H1 (cell line): ENCODE data around the gene MYO1D. TPM values are rescaled to one million over a fixed set of nuclear protein-coding genes. Genes with fewer than 3 reads are reported as not detected.

Experiments
- CTCF ChIA-PET: fragments of 300-600 bp; sonication (Branson Sonifier 250); formaldehyde crosslinking; loops from one replicate; lab custom pipeline; 2021; ENCODE audit not compliant: partially characterized antibody; lab: Charles Lee
- POLR2A ChIA-PET: fragments of 300-600 bp; sonication (Branson Sonifier 250); formaldehyde crosslinking; loops from one replicate; lab custom pipeline; 2021; ENCODE audit warnings: inconsistent platforms; ENCODE audit not compliant: partially characterized antibody; lab: Charles Lee
- DNase-seq, 2 experiments: peaks; one replicate each; pipeline versions ENCODE4 v3.0.0 to v3.0.0-alpha.2; 2010 to 2022; ENCODE audit warnings: low spot score in 2 of 2, low read depth in 1 of 2, mixed read lengths in 1 of 2
- FAIRE-seq: peaks from 2 replicates; lab custom pipeline; 2011; peaks lifted over from hg19 to GRCh38; lab: Jason Lieb, UNC
- H2AFZ ChIP-seq: 2 replicates; pipeline ENCODE4 v1.8.1; 2012; ENCODE audit warnings: low read length, inconsistent platforms
- H2AK5ac ChIP-seq: 2 replicates; pipeline ENCODE4 v1.6.1; 2013; ENCODE audit warnings: low read depth, low read length
- H2BK120ac ChIP-seq: replicated peaks from 2 replicates; pipeline ENCODE3; 2013; ENCODE audit warnings: low read depth, low read length, inconsistent platforms
- H2BK12ac ChIP-seq: 2 replicates; pipeline ENCODE4 v1.6.1; 2013; ENCODE audit warnings: low read depth, low read length
- H2BK15ac ChIP-seq: 2 replicates; pipeline ENCODE4 v1.6.1; 2013; ENCODE audit warnings: low read length
- H2BK20ac ChIP-seq: 2 replicates; pipeline ENCODE4 v1.6.1; 2013; ENCODE audit warnings: low read length
- H2BK5ac ChIP-seq: 2 replicates; pipeline ENCODE4 v1.6.1; 2013; ENCODE audit warnings: low read depth, low read length
- H3K14ac ChIP-seq: 2 replicates; pipeline ENCODE4 v1.6.1; 2013; ENCODE audit warnings: inconsistent platforms; ENCODE audit not compliant: insufficient read length
- H3K18ac ChIP-seq: 2 replicates; pipeline ENCODE4 v1.6.1; 2013; ENCODE audit warnings: low read length; ENCODE audit errors: extremely low read depth
- H3K23ac ChIP-seq: 2 replicates; pipeline ENCODE4 v1.6.1; 2013; ENCODE audit warnings: inconsistent platforms; ENCODE audit not compliant: insufficient read length
- H3K23me2 ChIP-seq: 2 replicates; pipeline ENCODE4 v1.6.1; 2013; ENCODE audit warnings: low read depth, low read length
- H3K27ac ChIP-seq: 2 replicates; pipeline ENCODE4 v1.6.1; 2011; ENCODE audit warnings: low read depth, low read length, inconsistent platforms
- H3K27me3 ChIP-seq, 4 experiments: replicated peaks in 1 of 4; 1 replicate in 1 of 4; 2 replicates in 3 of 4; pipeline versions ENCODE4 v1.6.1 to v1.8.1; 2011 to 2013; ENCODE audit warnings: low read length in 3 of 4, mild to moderate bottlenecking in 3 of 4, inconsistent platforms in 2 of 4, mixed read lengths in 2 of 4, moderate library complexity in 1 of 4; ENCODE audit not compliant: control insufficient read depth in 3 of 4, insufficient read depth in 3 of 4; ENCODE audit errors: extremely low read depth in 1 of 4
- H3K36me3 ChIP-seq, 4 experiments: 2 replicates each; pipeline versions ENCODE4 v1.6.1 to v1.8.1; 2011 to 2013; ENCODE audit warnings: mild to moderate bottlenecking in 4 of 4, low read length in 3 of 4, moderate library complexity in 2 of 4, control low read depth in 1 of 4, inconsistent platforms in 1 of 4; ENCODE audit not compliant: insufficient read depth in 4 of 4, control insufficient read depth in 2 of 4
- H3K4ac ChIP-seq: replicated peaks from 2 replicates; pipeline ENCODE3; 2013; ENCODE audit warnings: low read length, low read depth, mixed read lengths, inconsistent platforms; ENCODE audit not compliant: insufficient read length
- H3K4me1 ChIP-seq, 4 experiments: replicated peaks in 1 of 4; 1 replicate in 1 of 4; 2 replicates in 3 of 4; pipeline versions ENCODE4 v1.6.1 to v1.8.1; 2011 to 2013; ENCODE audit warnings: low read length in 3 of 4, inconsistent platforms in 2 of 4, mixed read lengths in 1 of 4; ENCODE audit not compliant: insufficient read depth in 4 of 4, control insufficient read depth in 3 of 4
- H3K4me2 ChIP-seq, 2 experiments: 2 replicates each; pipeline versions ENCODE4 v1.6.1 to v1.8.1; 2011 to 2013; ENCODE audit warnings: low read depth in 2 of 2, low read length in 2 of 2, control low read depth in 1 of 2, inconsistent platforms in 1 of 2, mild to moderate bottlenecking in 1 of 2; ENCODE audit not compliant: insufficient read depth in 1 of 2
- H3K4me3 ChIP-seq, 4 experiments: fragments of 200-600, 300-600 bp in 1 of 4; sonication (generic), shearing (Covaris generic), sonication (Bioruptor Twin) in 1 of 4; 2 replicates each; pipeline versions ENCODE4 v1.5.1 to v1.8.1; 2011 to 2016; ENCODE audit warnings: low read length in 4 of 4, low read depth in 3 of 4, control low read depth in 2 of 4, inconsistent platforms in 2 of 4, mild to moderate bottlenecking in 2 of 4, mixed read lengths in 1 of 4, moderate library complexity in 1 of 4; ENCODE audit not compliant: insufficient read depth in 2 of 4; ENCODE audit errors: extremely low read depth in 1 of 4
- H3K56ac ChIP-seq: replicated peaks from 2 replicates; pipeline ENCODE3; 2013; ENCODE audit warnings: low read depth, mild to moderate bottlenecking, mixed read lengths, low read length, inconsistent platforms; ENCODE audit not compliant: insufficient read length
- H3K79me1 ChIP-seq: 2 replicates; pipeline ENCODE4 v1.6.1; 2013; ENCODE audit warnings: low read depth, low read length, control low read depth
- H3K79me2 ChIP-seq, 2 experiments: 2 replicates each; pipeline versions ENCODE4 v1.6.1 to v1.8.1; 2012 to 2013; ENCODE audit warnings: low read length in 2 of 2, mild to moderate bottlenecking in 2 of 2, inconsistent platforms in 1 of 2; ENCODE audit not compliant: insufficient read depth in 2 of 2, control insufficient read depth in 1 of 2
- H3K9ac ChIP-seq, 4 experiments: replicated peaks in 1 of 4; 1 replicate in 1 of 4; 2 replicates in 3 of 4; pipeline versions ENCODE4 v1.6.1 to v1.8.1; 2011 to 2013; ENCODE audit warnings: low read depth in 3 of 4, low read length in 3 of 4, control low read depth in 2 of 4, mild to moderate bottlenecking in 2 of 4, moderate library complexity in 2 of 4, inconsistent platforms in 1 of 4; ENCODE audit errors: extremely low read depth in 1 of 4
- H3K9me3 ChIP-seq, 2 experiments: 2 replicates each; pipeline versions ENCODE4 v1.6.1 to v1.8.1; 2012 to 2013; ENCODE audit warnings: mild to moderate bottlenecking in 2 of 2, moderate library complexity in 2 of 2, control low read depth in 1 of 2, inconsistent platforms in 1 of 2, low read depth in 1 of 2, low read length in 1 of 2, mixed read lengths in 1 of 2; ENCODE audit not compliant: insufficient read depth in 2 of 2
- H4K20me1 ChIP-seq, 2 experiments: replicated peaks in 1 of 2; 2 replicates each; pipeline versions ENCODE3 to v1.8.1; 2011 to 2013; ENCODE audit warnings: inconsistent platforms in 2 of 2, low read length in 2 of 2, mild to moderate bottlenecking in 1 of 2; ENCODE audit not compliant: insufficient read depth in 2 of 2, control insufficient read depth in 1 of 2
- H4K5ac ChIP-seq: 2 replicates; pipeline ENCODE4 v1.6.1; 2013; ENCODE audit warnings: low read length, low read depth, mixed read lengths, inconsistent platforms; ENCODE audit not compliant: insufficient read length
- H4K8ac ChIP-seq: 2 replicates; pipeline ENCODE4 v1.8.0; 2013; ENCODE audit warnings: mild to moderate bottlenecking, moderate library complexity, low read length, inconsistent platforms; ENCODE audit not compliant: insufficient read depth; ENCODE audit errors: extremely low read depth
- H4K91ac ChIP-seq: replicated peaks from 2 replicates; pipeline ENCODE3; 2013; ENCODE audit warnings: low read length, mixed read lengths, inconsistent platforms; ENCODE audit not compliant: insufficient read length
- WGBS, 2 experiments: shearing (Covaris generic) in 1 of 2; methylation state at CpG; one replicate each; pipeline versions ENCODE4 v1.1.6 to v1.1.7; 2013 to 2015; ENCODE audit warnings: low lambda C conversion rate in 2 of 2, mixed read lengths in 2 of 2, inconsistent platforms in 1 of 2, low coverage in 1 of 2, missing lambda C conversion rate in 1 of 2; ENCODE audit not compliant: insufficient replicate concordance in 2 of 2, insufficient coverage in 1 of 2, insufficient read length in 1 of 2; ENCODE audit errors: extremely low coverage in 1 of 2, missing lambda C conversion rate in 1 of 2; 5-methylcytosine and 5-hydroxymethylcytosine counted together
- polyA plus RNA-seq, 7 experiments: library from polyadenylated mRNA; depleted of rRNA in 3 of 7; stranded (reverse) in 5 of 7; unstranded in 2 of 7; fragments of >200 nt in 5 of 7; fragments of 200-250 nt in 2 of 7; gene quantifications; 1 replicate in 5 of 7; 2 replicates in 1 of 7; 4 replicates in 1 of 7; pipeline versions ENCODE4 v1.2.1 to v1.2.3, GENCODE V29; 2011 to 2013; ENCODE audit warnings: missing spikeins in 2 of 7, mixed read lengths in 2 of 7
- total RNA-seq: library from RNA; stranded (reverse); fragmentation: NEBNext Ultra II Directional; extraction: Animal tissue kit (Norgen Biotek cat#: 25700); gene quantifications from 2 replicates; pipeline ENCODE4 v1.2.1, GENCODE V29; 2021
- TF ChIP-seq, protein P1 (sequence below): IDR thresholded peaks from 2 replicates; pipeline ENCODE4 v1.6.1; 2011; ENCODE audit warnings: low read length, improper control_type of control experiment

The MYO1D gene
- total and polyA plus RNA-seq, 2 of the 8 experiments (the other 6 are each of a cell fraction or from before 2014, with no cell fraction given): 6.5 to 25.4 TPM

DNA sequence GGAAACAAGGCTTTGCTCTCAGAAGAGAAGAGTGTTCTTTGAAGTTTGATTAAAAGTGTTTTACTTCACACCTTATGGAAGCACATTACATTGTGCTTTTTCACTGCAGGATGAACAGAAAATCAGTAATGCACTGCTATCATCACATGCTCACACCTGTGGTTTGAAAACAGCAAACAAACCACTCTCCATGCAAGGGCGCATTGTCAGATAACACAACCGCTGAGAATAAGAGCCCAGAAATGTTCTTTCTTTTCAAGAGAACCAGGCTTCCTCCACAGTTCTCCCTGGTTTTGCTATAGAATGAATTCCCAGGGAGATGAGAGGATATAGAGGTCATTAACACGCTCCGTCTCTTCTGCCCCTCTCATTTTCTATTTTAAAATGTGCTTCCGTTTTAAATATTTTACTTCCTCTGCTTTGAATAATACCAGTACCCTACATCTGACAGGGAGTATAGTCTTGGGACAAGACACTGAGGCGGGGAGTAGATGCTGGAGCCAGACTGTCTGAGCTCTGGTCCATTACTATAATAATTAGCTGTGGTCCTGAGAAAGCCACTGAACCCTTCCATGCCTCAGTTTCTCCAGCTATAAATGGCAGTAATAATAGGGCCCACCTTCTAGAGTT lies 318.5 kb downstream of the MYO1D start:
- Histone ChIP-seq H2BK20ac (peak overlapping the region; percentile 48; the same call in 1 of the 2 replicates), H2AK5ac (no peak overlapping the region), H3K27me3 (no peaks in the 10 kb centered on the region), H3K36me3 (no peaks in the 10 kb centered on the region), H3K18ac (no peak overlapping the region), H3K4me3 (no peak overlapping the region), H4K20me1 (no peaks in the 10 kb centered on the region), H2BK12ac (no peak overlapping the region), H2AFZ (no peak overlapping the region), H3K9ac (no peak overlapping the region), H4K91ac (no peak overlapping the region), H3K9me3 (no peaks in the 10 kb centered on the region), H3K23ac (no peak overlapping the region), H3K14ac (no peak overlapping the region), H2BK15ac (peak overlapping the region; percentile 92; the same call in 1 of the 2 replicates), H2BK5ac (no peak overlapping the region), H3K56ac (no peak overlapping the region), H3K79me1 (no peaks in the 10 kb centered on the region), H3K4ac (no peak overlapping the region), H3K23me2 (no peaks in the 10 kb centered on the region), H3K79me2 (no peaks in the 10 kb centered on the region), H4K8ac (no peak overlapping the region), H3K4me1 (peaks cover 0 to 5% (median 1%) of the 10 kb centered on the region in 4 experiments; a peak in 2 of 7 replicates), H3K27ac (no peak overlapping the region), H3K4me2 (no peak overlapping the region), H2BK120ac (no peak overlapping the region), H4K5ac (no peak overlapping the region)
- CTCF ChIA-PET: interaction anchor here (1.0 to 1.1 kb wide), 2 partner anchors 30 to 67 kb away, joined by 3 to 5 read pairs; no protein-coding TSS in a partner anchor
- DNase-seq: no peak
- TF ChIP-seq, protein P1, sequence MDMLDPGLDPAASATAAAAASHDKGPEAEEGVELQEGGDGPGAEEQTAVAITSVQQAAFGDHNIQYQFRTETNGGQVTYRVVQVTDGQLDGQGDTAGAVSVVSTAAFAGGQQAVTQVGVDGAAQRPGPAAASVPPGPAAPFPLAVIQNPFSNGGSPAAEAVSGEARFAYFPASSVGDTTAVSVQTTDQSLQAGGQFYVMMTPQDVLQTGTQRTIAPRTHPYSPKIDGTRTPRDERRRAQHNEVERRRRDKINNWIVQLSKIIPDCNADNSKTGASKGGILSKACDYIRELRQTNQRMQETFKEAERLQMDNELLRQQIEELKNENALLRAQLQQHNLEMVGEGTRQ: no peak
- 88% methylated on average over 6 of the region's 6 CpGs; no CpG with 5 or more reads in 1 of the 2 experiments for WGBS, 2 experiments
- no peak for FAIRE-seq
- POLR2A ChIA-PET: no interaction called here
